Measurements from ENCODE around the gene ME2.

DNA sequence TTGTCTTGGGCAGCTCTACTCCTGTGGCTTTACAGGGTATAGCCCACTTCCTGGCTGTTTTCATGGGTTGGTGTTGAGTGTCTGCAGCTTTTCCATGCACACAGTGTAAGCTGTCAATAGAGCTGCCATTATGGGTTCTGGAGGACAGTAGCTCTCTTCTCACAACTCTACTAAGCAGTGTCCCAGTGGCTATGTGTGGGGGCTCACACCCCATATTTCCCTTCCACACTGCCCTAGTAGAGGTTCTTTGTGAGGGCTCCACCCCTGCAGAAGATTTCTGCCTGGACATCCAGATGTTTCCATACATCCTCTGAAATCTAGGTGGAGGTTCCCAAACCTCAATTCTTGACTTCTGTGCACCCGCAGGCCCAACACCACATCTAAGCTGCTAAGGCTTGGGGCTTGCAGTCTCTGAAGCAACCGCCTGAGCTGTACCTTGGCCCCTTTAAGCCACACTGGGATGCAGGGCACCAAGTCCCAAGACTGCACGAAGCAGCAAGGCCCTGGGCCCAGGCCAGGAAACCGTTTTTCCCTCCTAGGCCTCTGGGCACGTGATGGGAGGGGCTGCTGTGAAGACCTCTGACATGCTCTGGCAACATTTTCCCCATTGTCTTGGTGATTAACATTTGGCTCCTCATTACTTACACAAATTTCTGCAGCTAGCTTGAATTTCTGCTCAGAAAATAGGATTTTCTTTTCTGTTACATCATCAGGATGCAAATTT, 98.3 kb downstream of the ME2 start:
- TF ChIP-seq, protein P1, sequence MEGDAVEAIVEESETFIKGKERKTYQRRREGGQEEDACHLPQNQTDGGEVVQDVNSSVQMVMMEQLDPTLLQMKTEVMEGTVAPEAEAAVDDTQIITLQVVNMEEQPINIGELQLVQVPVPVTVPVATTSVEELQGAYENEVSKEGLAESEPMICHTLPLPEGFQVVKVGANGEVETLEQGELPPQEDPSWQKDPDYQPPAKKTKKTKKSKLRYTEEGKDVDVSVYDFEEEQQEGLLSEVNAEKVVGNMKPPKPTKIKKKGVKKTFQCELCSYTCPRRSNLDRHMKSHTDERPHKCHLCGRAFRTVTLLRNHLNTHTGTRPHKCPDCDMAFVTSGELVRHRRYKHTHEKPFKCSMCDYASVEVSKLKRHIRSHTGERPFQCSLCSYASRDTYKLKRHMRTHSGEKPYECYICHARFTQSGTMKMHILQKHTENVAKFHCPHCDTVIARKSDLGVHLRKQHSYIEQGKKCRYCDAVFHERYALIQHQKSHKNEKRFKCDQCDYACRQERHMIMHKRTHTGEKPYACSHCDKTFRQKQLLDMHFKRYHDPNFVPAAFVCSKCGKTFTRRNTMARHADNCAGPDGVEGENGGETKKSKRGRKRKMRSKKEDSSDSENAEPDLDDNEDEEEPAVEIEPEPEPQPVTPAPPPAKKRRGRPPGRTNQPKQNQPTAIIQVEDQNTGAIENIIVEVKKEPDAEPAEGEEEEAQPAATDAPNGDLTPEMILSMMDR (IDR thresholded peaks at IDR 0.05), result no peak
- TF ChIP-seq POLR2A (IDR thresholded peaks at IDR 0.05), result no peak
